ENCODE data around the gene TTYH2. TPM values are rescaled to one million over a fixed set of nuclear protein-coding genes. Genes with fewer than 3 reads are reported as not detected.
"Not testable (repeated sequence)": the region's sequence is repeated elsewhere in the genome, so short reads cannot be mapped to it uniquely, and the experiment has no call there.

The TTYH2 gene
- total RNA-seq, 1 donor from 2014 or later = 16.8 TPM

DNA sequence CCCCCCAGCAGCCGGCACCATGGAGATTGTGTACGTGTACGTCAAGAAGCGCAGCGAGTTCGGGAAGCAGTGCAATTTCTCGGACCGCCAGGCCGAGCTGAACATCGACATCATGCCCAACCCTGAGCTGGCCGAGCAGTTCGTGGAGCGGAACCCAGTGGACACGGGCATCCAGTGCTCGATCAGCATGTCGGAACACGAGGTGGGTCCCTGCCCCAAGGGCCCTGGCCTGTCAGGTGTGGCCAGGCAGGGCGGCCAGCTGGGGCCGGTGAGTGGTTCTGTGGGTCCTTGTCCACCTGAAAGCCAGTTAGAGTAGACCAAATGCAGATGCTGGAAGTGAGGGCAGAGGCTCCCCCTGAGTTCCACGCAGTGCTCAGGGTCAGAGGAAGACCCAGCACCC lies 68.4 kb downstream of the TTYH2 start:
- H3K9me3 Mint-ChIP-seq = no peaks in the 10 kb centered on the region
- H3K36me3 Mint-ChIP-seq = no peaks in the 10 kb centered on the region
- H3K4me3 Mint-ChIP-seq = no peak overlapping the region
- TF ChIP-seq, protein P1, sequence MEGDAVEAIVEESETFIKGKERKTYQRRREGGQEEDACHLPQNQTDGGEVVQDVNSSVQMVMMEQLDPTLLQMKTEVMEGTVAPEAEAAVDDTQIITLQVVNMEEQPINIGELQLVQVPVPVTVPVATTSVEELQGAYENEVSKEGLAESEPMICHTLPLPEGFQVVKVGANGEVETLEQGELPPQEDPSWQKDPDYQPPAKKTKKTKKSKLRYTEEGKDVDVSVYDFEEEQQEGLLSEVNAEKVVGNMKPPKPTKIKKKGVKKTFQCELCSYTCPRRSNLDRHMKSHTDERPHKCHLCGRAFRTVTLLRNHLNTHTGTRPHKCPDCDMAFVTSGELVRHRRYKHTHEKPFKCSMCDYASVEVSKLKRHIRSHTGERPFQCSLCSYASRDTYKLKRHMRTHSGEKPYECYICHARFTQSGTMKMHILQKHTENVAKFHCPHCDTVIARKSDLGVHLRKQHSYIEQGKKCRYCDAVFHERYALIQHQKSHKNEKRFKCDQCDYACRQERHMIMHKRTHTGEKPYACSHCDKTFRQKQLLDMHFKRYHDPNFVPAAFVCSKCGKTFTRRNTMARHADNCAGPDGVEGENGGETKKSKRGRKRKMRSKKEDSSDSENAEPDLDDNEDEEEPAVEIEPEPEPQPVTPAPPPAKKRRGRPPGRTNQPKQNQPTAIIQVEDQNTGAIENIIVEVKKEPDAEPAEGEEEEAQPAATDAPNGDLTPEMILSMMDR (IDR thresholded peaks at IDR 0.05; ENCODE audit: unreplicated experiment) = no peak
- no peak overlapping the region for H3K27ac Mint-ChIP-seq
- DNase-seq (ENCODE audit: low spot score in 2 of 2, unreplicated experiment in 2 of 2) = no peak
- peaks cover 20% of the 10 kb centered on the region for H3K27me3 Mint-ChIP-seq (ENCODE audit: low read depth)
- peaks cover 4% of the 10 kb centered on the region for H3K4me1 Mint-ChIP-seq

GRCh38 chr17:74282274-74282586 lies 68.9 kb downstream of the TTYH2 start:
- not testable (repeated sequence) for H3K4me1 Mint-ChIP-seq

GRCh38 chr17:74282587-74283370 lies 69.4 kb downstream of the TTYH2 start:
- peaks cover 3% of the 10 kb centered on the region for H3K4me1 Mint-ChIP-seq
- no peak for DNase-seq (ENCODE audit: low spot score in 2 of 2, unreplicated experiment in 2 of 2)
- H3K27me3 Mint-ChIP-seq (ENCODE audit: low read depth) = peaks cover 16% of the 10 kb centered on the region
- no peaks in the 10 kb centered on the region for H3K9me3 Mint-ChIP-seq
- TF ChIP-seq, protein P1 (IDR thresholded peaks at IDR 0.05; ENCODE audit: unreplicated experiment) = no peak
- H3K27ac Mint-ChIP-seq = no peak overlapping the region
- no peak overlapping the region for H3K4me3 Mint-ChIP-seq
- H3K36me3 Mint-ChIP-seq = no peaks in the 10 kb centered on the region

More at GRCh38 chr17:74282274-74282586, 68.9 kb downstream of the TTYH2 start:
- not testable (repeated sequence) for DNase-seq (ENCODE audit: low spot score in 2 of 2, unreplicated experiment in 2 of 2); H3K27ac Mint-ChIP-seq; H3K36me3 Mint-ChIP-seq; H3K9me3 Mint-ChIP-seq; H3K4me3 Mint-ChIP-seq
- H3K27me3 Mint-ChIP-seq (ENCODE audit: low read depth) = peaks cover 19% of the 10 kb centered on the region

DNA sequence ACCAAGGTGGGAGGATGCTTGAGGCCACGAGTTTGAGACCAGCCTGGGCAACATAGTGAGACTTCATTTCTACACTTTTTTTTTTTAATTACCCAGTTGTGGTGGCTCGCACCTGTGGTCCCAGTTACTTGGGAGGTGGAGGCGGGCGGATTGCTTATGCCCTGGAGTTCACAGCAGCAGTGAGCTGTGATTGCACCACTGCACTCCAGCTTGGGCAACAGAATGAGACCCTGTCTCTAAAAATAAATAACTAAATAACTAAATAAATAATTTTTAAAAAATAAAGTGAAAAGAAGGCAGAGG lies 70.0 kb downstream of the TTYH2 start:
- H3K36me3 Mint-ChIP-seq = no peaks in the 10 kb centered on the region
- no peaks in the 10 kb centered on the region for H3K9me3 Mint-ChIP-seq

GRCh38 chr17:74287031-74287602 lies 73.7 kb downstream of the TTYH2 start:
- no peak for DNase-seq (ENCODE audit: low spot score in 2 of 2, unreplicated experiment in 2 of 2)
- no peaks in the 10 kb centered on the region for H3K9me3 Mint-ChIP-seq
- TF ChIP-seq, protein P1 (IDR thresholded peaks at IDR 0.05; ENCODE audit: unreplicated experiment) = no peak
- H3K36me3 Mint-ChIP-seq = no peaks in the 10 kb centered on the region
- peaks cover 7% of the 10 kb centered on the region for H3K4me1 Mint-ChIP-seq
- H3K4me3 Mint-ChIP-seq = no peak overlapping the region
- H3K27ac Mint-ChIP-seq = no peak overlapping the region
- H3K27me3 Mint-ChIP-seq (ENCODE audit: low read depth) = peaks cover 22% of the 10 kb centered on the region

More for the DNA sequence above, 70.0 kb downstream of the TTYH2 start:
- H3K4me1 Mint-ChIP-seq = peaks cover 3% of the 10 kb centered on the region
- H3K4me3 Mint-ChIP-seq = no peak overlapping the region
- DNase-seq (ENCODE audit: low spot score in 2 of 2, unreplicated experiment in 2 of 2) = no peak
- peaks cover 16% of the 10 kb centered on the region for H3K27me3 Mint-ChIP-seq (ENCODE audit: low read depth)
- TF ChIP-seq, protein P1 (IDR thresholded peaks at IDR 0.05; ENCODE audit: unreplicated experiment) = no peak
- H3K27ac Mint-ChIP-seq = no peak overlapping the region

DNA sequence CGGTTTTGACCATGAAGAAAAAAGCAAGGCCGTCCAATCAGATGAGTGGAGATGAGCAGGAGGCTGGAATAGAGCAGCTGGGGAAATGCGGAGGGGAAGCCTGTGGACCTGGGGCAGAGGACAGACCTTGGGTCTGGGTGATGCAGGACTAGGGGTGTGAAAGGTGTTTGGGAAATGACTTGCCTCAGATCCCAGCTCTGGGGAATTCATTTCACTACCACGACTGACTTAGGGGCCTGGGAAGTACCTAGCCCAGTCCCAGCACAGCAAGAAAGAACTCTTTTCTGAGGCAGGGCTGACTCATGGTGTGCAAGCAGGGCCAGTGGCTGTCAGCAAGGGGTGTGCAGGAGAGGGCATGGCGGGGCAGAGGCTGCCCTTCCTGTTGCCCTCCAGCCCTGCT lies 75.4 kb downstream of the TTYH2 start:
- peaks cover 7% of the 10 kb centered on the region for H3K4me1 Mint-ChIP-seq
- TF ChIP-seq, protein P1 (IDR thresholded peaks at IDR 0.05; ENCODE audit: unreplicated experiment) = no peak
- H3K36me3 Mint-ChIP-seq = no peaks in the 10 kb centered on the region
- no peaks in the 10 kb centered on the region for H3K9me3 Mint-ChIP-seq
- H3K27ac Mint-ChIP-seq = no peak overlapping the region
- H3K4me3 Mint-ChIP-seq = no peak overlapping the region
- DNase-seq (ENCODE audit: low spot score in 2 of 2, unreplicated experiment in 2 of 2) = no peak
- H3K27me3 Mint-ChIP-seq (ENCODE audit: low read depth) = peaks cover 16% of the 10 kb centered on the region
